C4-2B (cell line): ENCODE results near the gene HPGD.

Experiments used
- CTCF ChIP-seq: fragments of 450-650 bp; conservative IDR thresholded peaks from 2 replicates; pipeline ENCODE4 v1.5.1; 2017; ENCODE audit warnings: mild to moderate bottlenecking
- ZFX ChIP-seq: fragments of 450-650 bp; IDR thresholded peaks from 2 replicates; pipeline ENCODE4 v1.6.1; 2017

DNA sequence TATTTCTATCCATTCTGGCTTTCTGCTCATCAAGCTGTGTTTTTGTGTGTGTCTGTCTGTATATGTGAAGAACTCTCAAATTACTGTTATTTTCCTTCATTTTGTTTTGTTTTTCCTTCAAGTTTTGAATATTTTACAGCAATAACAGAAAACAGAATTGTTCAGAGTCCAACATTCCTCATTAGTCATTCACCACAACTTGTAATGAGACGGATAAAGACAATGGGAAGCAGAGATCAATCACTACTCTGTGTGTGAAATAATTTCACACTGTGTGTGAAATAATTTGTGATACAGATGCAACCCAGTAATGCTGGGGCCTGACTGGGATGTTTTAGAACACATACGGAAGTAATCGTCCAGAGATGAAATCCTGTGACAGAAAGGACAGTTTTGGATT, 55.2 kb downstream of the HPGD start:
- TF ChIP-seq CTCF: no peak
- no peak for TF ChIP-seq ZFX
